ENCODE data around the gene RAB8B. TPM values are rescaled to one million over a fixed set of nuclear protein-coding genes. Genes with fewer than 3 reads are reported as not detected.
A peak's percentile ranks its signal among the peaks of the same experiment; 100 is the strongest.

RAB8B gene
- total and polyA plus RNA-seq, 2 of the 13 experiments (the other 11 are each of a cell fraction or from before 2014, with no cell fraction given), result 6.8 to 14.2 TPM

DNA sequence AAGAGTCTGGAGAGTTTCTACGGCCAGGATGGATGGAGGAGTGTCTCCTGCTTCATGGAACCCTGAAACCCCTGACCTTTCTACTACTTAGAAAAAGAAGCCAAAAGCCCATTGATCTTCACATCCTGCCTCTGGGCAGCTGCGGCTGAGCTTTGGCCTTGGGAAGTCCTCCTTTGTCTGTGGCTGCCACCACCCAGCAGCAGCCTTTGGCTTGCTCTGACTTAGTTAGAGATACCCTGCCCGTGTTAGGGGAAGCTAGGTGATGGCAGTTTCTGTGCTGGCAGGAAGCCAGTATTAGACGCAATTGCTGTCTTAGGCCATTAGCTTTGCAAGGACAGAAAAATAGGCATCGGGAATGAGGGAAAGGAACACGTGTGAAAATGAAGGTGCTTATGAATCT is 106.8 kb downstream of the RAB8B start:
- peak overlapping the region; percentile 34; the same call in 1 of the 2 replicates for H3K4me2 ChIP-seq (ENCODE audit: low read depth, low read length)
- no peak overlapping the region for H2AFZ ChIP-seq (ENCODE audit: low read length)
- peaks cover 18% of the 10 kb centered on the region for H3K4me1 ChIP-seq (ENCODE audit: insufficient read depth, low read length)
- ATAC-seq (peak; percentile 77), DNase-seq (ENCODE audit: low spot score) (no peak), FAIRE-seq (no peak)
- ChIA-PET CTCF (ENCODE audit: low intra/inter-chr PET ratio, low total read pairs) (no interaction called here), POLR2A (no interaction called here)
- H3K4me3 ChIP-seq (replicated peaks in 1 of 3; ENCODE audit: insufficient read depth in 1 of 3, low read depth in 2 of 3, low read length in 3 of 3), result no peak overlapping the region
- H3K9ac ChIP-seq (ENCODE audit: insufficient read depth, low read depth, low read length), result no peak overlapping the region
- no peaks in the 10 kb centered on the region for H4K20me1 ChIP-seq (ENCODE audit: insufficient read depth, low read length)
- no peaks in the 10 kb centered on the region for H3K79me2 ChIP-seq (ENCODE audit: insufficient read depth, low read length)
- in situ Hi-C loops (cut with HindIII; ENCODE audit: extremely low pct_ligation_motif_present, low pct_unique_long_range_greater_than_20kb) (loop anchor here (25.0 kb wide), 1 partner anchor 266 kb away; no protein-coding TSS in a partner anchor), intact Hi-C loops (cut with micrococcal nuclease; ENCODE audit: unreplicated experiment) (no loop called here)
- BruUV-seq (replicated peaks), result no TSS peak
- no peaks in the 10 kb centered on the region for H3K36me3 ChIP-seq (replicated peaks in 1 of 2; ENCODE audit: control insufficient read depth in 1 of 2, insufficient read depth in 2 of 2, low read length in 2 of 2)
- 12% methylated on average over 6 of the region's 6 CpGs for WGBS (ENCODE audit: low lambda C conversion rate)
- peak; percentile 76 for TF ChIP-seq PPARG (CRISPR knock-in tag; conservative IDR thresholded peaks at IDR 0.05)
- TF ChIP-seq RXRB (CRISPR knock-in tag; IDR thresholded peaks at IDR 0.05; ENCODE audit: borderline replicate concordance), result 0 out of 2 replicates have a peak, but pooled peaks have one; percentile 17
- TF ChIP-seq, protein P1, sequence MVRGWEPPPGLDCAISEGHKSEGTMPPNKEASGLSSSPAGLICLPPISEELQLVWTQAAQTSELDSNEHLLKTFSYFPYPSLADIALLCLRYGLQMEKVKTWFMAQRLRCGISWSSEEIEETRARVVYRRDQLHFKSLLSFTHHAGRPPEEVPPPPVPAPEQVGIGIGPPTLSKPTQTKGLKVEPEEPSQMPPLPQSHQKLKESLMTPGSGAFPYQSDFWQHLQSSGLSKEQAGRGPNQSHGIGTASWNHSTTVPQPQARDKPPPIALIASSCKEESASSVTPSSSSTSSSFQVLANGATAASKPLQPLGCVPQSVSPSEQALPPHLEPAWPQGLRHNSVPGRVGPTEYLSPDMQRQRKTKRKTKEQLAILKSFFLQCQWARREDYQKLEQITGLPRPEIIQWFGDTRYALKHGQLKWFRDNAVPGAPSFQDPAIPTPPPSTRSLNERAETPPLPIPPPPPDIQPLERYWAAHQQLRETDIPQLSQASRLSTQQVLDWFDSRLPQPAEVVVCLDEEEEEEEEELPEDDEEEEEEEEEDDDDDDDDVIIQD (CRISPR knock-in tag; IDR thresholded peaks at IDR 0.05; ENCODE audit: low read depth), result no peak
- no peaks in the 10 kb centered on the region for H3K27me3 ChIP-seq (ENCODE audit: control insufficient read depth in 1 of 2, insufficient read depth in 2 of 2, low read length in 2 of 2)
- no peak overlapping the region for H3K27ac ChIP-seq (ENCODE audit: extremely low read length, insufficient read depth, low read length)
- no peaks in the 10 kb centered on the region for H3K9me3 ChIP-seq (ENCODE audit: low read length)

DNA sequence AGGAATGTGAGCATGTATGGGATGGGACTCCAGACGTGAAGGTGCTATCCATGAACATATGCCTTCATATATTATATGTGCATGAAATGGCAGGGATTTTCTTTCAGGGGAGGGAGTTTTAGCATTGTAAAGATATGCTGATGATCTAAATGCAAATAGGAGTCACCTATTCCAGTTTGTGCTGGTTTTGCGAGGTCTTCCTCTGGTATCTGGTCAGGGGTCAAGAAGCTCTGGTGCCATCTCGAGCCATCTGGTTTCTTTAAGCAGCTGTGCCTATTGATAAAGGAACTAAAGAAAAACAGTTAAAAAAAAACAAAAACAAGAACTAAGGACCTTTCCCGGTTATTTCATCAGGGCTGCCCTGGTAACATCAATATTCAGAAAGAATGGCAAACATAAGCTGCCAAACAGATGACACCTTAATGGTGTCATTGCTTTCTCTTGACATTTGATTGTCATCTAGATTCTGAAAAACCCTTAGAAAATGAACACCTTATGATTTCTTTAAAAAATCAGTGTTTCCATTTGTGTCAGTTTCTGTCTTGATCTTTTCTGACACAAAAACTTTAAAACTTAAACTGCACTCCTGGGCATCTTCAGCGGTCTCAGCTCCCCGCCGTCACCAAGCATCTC is 110.7 kb downstream of the RAB8B start:
- intact Hi-C loops (cut with micrococcal nuclease; ENCODE audit: unreplicated experiment) (no loop called here), in situ Hi-C loops (cut with HindIII; ENCODE audit: extremely low pct_ligation_motif_present, low pct_unique_long_range_greater_than_20kb) (loop anchor here (25.0 kb wide), 1 partner anchor 262 kb away; no protein-coding TSS in a partner anchor)
- no peaks in the 10 kb centered on the region for H3K9me3 ChIP-seq (ENCODE audit: low read length)
- no peak for DNase-seq (ENCODE audit: low spot score)
- no peaks in the 10 kb centered on the region for H3K79me2 ChIP-seq (ENCODE audit: insufficient read depth, low read length)
- ChIA-PET CTCF (ENCODE audit: low intra/inter-chr PET ratio, low total read pairs) (no interaction called here), POLR2A (no interaction called here)
- 50% methylated on average over 7 of the region's 7 CpGs for WGBS (ENCODE audit: low lambda C conversion rate)
- no peaks in the 10 kb centered on the region for H3K27me3 ChIP-seq (ENCODE audit: control insufficient read depth in 1 of 2, insufficient read depth in 2 of 2, low read length in 2 of 2)
- peaks cover 9% of the 10 kb centered on the region for H3K4me1 ChIP-seq (ENCODE audit: insufficient read depth, low read length)
- no peak overlapping the region for H2AFZ ChIP-seq (ENCODE audit: low read length)
- H4K20me1 ChIP-seq (ENCODE audit: insufficient read depth, low read length), result no peaks in the 10 kb centered on the region
- ATAC-seq, result no peak
- H3K4me2 ChIP-seq (ENCODE audit: low read depth, low read length), result no peak overlapping the region
- FAIRE-seq, result no peak
- H3K9ac ChIP-seq (ENCODE audit: insufficient read depth, low read depth, low read length), result no peak overlapping the region
- H3K4me3 ChIP-seq (replicated peaks in 1 of 3; ENCODE audit: insufficient read depth in 1 of 3, low read depth in 2 of 3, low read length in 3 of 3), result no peak overlapping the region
- H3K36me3 ChIP-seq (replicated peaks in 1 of 2; ENCODE audit: control insufficient read depth in 1 of 2, insufficient read depth in 2 of 2, low read length in 2 of 2), result no peaks in the 10 kb centered on the region
- no TSS peak for BruUV-seq (replicated peaks)
- TF ChIP-seq, protein P2, sequence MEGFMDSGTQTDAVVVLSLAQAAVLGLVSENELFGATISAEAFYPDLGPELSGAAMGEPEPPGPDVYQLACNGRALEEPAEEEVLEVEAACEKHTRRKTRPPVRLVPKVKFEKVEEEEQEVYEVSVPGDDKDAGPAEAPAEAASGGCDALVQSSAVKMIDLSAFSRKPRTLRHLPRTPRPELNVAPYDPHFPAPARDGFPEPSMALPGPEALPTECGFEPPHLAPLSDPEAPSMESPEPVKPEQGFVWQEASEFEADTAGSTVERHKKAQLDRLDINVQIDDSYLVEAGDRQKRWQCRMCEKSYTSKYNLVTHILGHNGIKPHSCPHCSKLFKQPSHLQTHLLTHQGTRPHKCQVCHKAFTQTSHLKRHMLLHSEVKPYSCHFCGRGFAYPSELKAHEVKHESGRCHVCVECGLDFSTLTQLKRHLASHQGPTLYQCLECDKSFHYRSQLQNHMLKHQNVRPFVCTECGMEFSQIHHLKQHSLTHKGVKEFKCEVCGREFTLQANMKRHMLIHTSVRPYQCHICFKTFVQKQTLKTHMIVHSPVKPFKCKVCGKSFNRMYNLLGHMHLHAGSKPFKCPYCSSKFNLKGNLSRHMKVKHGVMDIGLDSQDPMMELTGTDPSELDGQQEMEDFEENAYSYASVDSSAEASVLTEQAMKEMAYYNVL (CRISPR knock-in tag; IDR thresholded peaks at IDR 0.05; ENCODE audit: borderline replicate concordance), result no peak
- TF ChIP-seq ZFP90 (CRISPR knock-in tag; IDR thresholded peaks at IDR 0.05; ENCODE audit: borderline replicate concordance), result no peak
- TF ChIP-seq BRCA1 (CRISPR knock-in tag; IDR thresholded peaks at IDR 0.05), result no peak
- TF ChIP-seq ERF (CRISPR knock-in tag; IDR thresholded peaks at IDR 0.05), result no peak
- no peak for TF ChIP-seq ZNF552 (CRISPR knock-in tag; IDR thresholded peaks at IDR 0.05; ENCODE audit: borderline replicate concordance)
- TF ChIP-seq MAFG (CRISPR knock-in tag; IDR thresholded peaks at IDR 0.05), result no peak
- TF ChIP-seq U2AF1 (optimal IDR thresholded peaks at IDR 0.05; ENCODE audit: low read depth, low read length), result no peak
- TF ChIP-seq ZNF234 (CRISPR knock-in tag; conservative IDR thresholded peaks at IDR 0.05), result no peak
- no peak for TF ChIP-seq ZNF367 (CRISPR knock-in tag; IDR thresholded peaks at IDR 0.05; ENCODE audit: borderline replicate concordance)
- no peak for TF ChIP-seq PPARG (CRISPR knock-in tag; conservative IDR thresholded peaks at IDR 0.05)
- TF ChIP-seq HOXD1 (CRISPR knock-in tag; IDR thresholded peaks at IDR 0.05), result no peak
- TF ChIP-seq PRPF4 (IDR thresholded peaks at IDR 0.05; ENCODE audit: low read depth, low read length, poor library complexity, severe bottlenecking), result no peak
- H3K27ac ChIP-seq (ENCODE audit: extremely low read length, insufficient read depth, low read length), result no peak overlapping the region

All from HepG2 (cell line).